Astrocyte (in vitro differentiated cells and primary cell): ENCODE measurements around the gene XXYLT1.

Experiments
- CTCF ChIP-seq: IDR thresholded peaks from 2 replicates; pipeline ENCODE4 v1.5.1; 2011; ENCODE audit warnings: low read depth, mild to moderate bottlenecking, inconsistent platforms, low read length, moderate library complexity; ENCODE audit not compliant: insufficient read depth
- EZH2 ChIP-seq: IDR thresholded peaks from 2 replicates; pipeline ENCODE4 v1.6.1; 2012; ENCODE audit warnings: mild to moderate bottlenecking, low read length, inconsistent platforms; ENCODE audit not compliant: insufficient read depth

GRCh38 chr3:195219351-195220230, 51.4 kb downstream of the XXYLT1 start:
- no peak for TF ChIP-seq CTCF
- no peak for TF ChIP-seq EZH2
